Activated CD4-positive, alpha-beta T cell treated with anti-CD3 and anti-CD28 coated beads for 48 hours (primary cell): ENCODE data around the gene TRHDE.

Experiments
- DNase-seq: peaks from one replicate; pipeline ENCODE4 v3.0.0-alpha.2; 2020

TRHDE gene

GRCh38 chr12:72330784-72331183 is 58.6 kb downstream of the TRHDE start:
- no peak for DNase-seq

DNA sequence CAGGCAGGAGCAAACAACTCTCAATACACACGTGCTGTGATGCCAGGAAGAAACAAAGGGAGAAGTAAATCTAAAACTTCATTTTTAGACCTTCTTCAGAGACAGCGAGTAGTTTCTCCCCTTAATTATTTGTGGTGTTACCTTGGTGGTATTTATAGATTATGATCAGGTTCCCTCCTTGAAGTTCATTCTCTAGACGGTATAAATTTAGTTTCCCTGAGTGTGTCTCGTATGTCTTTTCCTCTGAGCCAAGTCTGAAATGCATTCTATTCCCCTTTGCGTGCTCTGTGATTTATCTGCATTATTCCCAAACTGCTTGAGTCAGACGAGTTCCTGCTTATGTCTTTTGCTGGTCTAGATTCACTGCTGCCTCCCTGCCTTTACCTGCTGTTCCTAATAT is 65.2 kb downstream of the TRHDE start:
- no peak for DNase-seq

- DNase-seq = no peak
Observed at GRCh38 chr12:72337946-72338345, 65.8 kb downstream of the TRHDE start.

- no peak for DNase-seq
Observed at GRCh38 chr12:72338437-72338836, 66.3 kb downstream of the TRHDE start.

DNA sequence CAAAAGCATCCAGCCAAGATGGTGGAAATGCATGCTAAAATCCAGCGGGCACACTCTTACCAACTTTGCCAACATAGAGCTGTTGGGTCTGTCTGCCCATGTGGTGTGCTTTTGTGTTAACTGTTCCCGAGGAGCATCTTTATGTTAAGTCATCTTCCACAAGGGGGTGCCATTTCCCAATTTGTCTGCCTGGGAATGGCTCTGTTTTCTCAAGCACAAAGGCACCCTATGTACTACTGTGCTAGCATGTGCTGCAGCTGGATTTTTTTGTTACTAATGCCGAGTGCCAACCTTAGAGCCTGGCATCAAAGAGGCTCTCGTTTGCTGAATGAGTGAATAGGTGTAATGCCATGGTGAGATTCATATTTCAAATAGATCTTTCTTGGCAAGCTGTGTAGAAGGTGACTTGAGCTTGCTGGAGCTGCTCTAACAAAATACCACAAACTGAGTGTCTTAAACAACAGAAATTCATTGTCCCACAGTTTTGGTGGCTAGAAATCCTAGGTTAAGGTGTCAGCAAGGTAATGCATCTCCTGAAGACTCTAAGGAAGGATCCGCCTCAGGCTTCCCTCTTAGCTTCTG is 74.3 kb downstream of the TRHDE start:
- peak; percentile 53 for DNase-seq

DNA sequence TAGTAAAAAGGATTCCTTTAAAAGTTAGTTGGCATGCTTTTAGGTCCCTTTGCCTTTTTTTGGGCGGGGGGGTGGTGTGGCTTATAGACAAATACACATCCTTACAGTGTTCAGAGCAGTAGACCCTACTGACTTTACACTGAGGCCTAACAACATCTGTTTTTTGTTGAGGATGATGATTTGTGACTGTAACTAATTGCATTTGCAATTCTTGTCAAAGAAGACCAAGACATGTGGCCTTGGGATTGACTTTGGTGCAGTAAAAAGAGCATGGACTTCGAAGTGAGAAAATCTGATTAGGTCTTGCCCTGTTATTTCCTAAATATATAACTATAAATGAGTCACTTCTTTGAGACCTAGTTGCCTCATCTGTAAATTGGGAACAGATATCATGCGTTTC is 77.3 kb downstream of the TRHDE start:
- no peak for DNase-seq

- DNase-seq = no peak
Observed at GRCh38 chr12:72359416-72359815, 87.2 kb downstream of the TRHDE start.

- no peak for DNase-seq
Observed at GRCh38 chr12:72365151-72365550, 93.0 kb downstream of the TRHDE start.

GRCh38 chr12:72366255-72366654 is 94.1 kb downstream of the TRHDE start:
- DNase-seq = no peak

GRCh38 chr12:72368298-72368697 is 96.1 kb downstream of the TRHDE start:
- no peak for DNase-seq

- DNase-seq = no peak
Observed at GRCh38 chr12:72368719-72369422, 96.7 kb downstream of the TRHDE start.

GRCh38 chr12:72369423-72369959 is 97.3 kb downstream of the TRHDE start:
- no peak for DNase-seq

DNA sequence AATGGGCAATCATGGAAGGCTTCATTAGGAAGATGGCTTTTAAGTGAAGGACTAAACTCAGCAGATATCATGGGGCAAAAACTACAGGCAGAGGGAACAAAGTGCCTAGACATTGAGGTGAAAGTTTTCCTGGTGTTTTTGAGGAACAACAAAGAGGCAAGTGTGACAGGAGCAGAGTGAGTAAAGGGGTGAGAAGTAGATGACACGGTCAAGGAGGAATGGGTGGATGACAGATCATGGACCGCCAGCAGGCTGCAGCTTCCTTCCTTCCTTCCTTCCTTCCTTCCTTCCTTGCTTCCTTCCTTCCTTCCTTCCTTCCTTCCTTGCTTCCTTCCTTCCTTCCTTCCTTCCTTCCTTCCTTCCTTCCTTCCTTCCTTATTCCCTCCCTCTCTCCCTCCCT is 108.3 kb downstream of the TRHDE start:
- DNase-seq = no peak

DNA sequence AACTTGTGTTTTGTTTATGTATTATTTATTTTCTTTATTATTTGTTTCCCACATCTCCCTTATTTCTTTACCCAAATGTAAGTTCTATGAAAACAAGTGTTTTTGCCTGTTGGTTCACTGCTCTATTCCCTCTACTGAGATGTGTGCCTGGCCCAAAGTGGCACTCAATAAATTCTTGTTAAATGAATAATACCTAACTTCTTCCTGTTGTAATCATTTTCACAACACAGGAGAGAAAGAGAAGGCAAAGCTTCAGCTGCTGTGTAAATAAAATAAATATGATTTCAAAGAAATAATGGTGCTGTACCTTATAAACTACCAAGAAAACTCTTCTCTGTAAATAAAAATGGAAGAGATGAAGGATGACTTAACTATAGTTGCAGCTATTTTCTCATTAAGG is 116.2 kb downstream of the TRHDE start:
- no peak for DNase-seq

DNA sequence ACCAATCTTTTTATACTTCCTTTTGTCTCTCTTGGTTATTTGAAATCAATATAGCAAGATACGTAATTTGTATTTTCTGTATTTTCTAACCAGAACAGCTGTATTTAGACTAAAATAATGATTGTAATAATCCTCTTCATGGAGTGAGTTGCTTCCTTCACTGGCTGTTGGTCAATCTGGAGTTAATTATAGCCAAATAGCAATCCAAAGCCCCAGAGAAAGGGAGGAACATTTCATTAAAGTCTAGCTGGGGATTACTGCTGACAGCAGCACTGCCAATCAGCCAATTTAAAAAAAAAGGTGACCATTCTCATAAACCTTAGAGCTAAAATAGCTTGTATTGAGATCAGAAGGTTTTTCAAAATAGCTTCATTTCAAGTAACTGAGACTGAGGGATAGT is 118.0 kb downstream of the TRHDE start:
- no peak for DNase-seq

GRCh38 chr12:72406111-72406510 is 133.9 kb downstream of the TRHDE start:
- DNase-seq = no peak

- no peak for DNase-seq
Observed at GRCh38 chr12:72432037-72432604, 160.0 kb downstream of the TRHDE start.

DNA sequence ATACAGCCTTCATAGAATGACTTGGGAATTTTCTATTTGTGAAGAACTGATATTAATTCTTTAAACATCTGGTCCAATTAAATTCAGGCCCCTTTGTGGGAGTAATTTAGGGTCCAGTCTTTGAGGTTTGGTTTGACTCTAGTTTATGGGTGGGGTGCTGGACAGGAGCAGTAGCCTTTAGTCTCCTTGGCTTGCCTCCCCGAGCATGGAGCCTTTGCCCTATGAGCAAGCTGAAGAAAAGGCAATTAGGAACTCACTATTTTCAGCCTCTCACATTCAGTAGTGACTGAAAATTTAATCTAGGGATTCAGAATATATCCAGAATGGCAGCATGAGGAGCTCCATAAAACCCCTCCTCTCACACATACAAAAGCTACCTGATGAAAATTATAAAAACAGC is 161.1 kb downstream of the TRHDE start:
- no peak for DNase-seq

DNA sequence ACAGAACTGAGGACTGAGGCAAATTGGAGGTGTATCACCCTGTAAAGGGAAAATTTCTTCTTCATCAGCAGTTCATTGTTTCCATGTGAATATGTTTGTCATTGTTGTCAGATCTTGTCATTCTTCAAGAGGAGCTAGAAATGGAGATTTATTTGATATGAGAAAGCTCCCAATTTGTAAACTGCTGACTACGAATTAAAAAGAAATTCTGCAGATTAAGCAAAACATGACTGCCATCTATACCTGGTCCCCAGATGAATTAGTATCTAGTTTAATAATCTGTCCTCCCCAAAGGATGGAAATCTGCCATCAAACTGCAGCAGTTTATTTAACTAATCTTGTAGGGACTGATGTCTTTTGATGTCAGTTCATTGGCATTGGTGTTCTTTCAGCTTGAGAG is 162.8 kb downstream of the TRHDE start:
- DNase-seq = no peak

- DNase-seq = no peak
Observed at GRCh38 chr12:72442217-72442616, 170.0 kb downstream of the TRHDE start.

DNA sequence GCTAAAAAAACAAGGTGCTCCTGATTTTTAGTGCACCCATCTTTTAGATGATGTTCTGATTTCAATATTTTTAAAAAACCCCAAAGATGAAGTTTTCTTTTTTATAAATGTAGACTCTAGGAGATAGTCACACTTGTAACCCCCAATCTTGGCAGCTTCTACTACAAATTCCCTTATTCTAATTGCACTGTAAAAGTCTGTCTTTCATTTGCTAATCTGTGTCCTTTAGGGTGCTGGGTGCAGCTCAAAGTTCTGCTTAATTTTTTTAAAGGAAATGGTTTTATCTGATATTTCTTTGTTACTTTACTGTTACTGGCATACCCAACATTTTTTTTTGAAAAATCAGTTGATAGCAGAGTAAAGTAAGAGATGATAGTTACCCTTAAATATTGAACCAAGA is 172.0 kb downstream of the TRHDE start:
- no peak for DNase-seq

DNA sequence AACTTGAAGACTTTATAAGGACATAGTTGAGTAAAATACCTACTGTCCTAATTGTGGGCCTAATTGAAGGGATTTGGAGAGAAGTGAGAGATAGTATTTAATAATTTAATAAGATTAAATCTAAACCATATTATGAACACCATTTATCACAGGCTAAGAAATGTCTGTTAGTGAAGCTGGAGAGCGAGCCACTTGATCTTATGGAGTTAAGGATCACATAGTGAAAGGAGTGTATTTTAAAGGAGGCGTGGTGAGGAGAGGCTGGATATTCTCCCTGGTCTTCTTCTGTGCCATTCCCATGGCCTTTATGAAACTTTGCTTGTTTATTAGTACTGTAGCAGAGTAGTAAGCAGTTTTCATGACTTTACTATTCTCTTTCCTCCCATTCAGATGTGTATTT is 172.4 kb downstream of the TRHDE start:
- DNase-seq = no peak

DNA sequence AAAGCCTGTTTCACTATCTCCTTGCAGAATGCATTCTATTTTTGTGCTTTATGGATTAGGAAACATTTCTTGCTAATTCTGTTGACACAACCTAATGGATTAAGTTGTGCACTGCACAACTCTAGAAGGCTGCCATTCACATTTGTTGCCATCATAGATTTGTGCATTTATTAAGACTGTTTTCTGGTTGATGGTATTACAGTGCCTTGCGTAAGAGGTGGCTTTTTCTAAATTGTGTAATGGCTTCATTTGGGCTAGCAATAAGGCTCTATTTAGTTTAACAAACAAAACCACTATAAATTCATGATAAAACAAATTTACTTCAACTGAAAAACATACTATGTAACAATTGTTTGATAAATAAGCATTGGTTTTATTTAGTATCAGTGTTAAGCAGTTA is 175.9 kb downstream of the TRHDE start:
- DNase-seq = no peak

DNA sequence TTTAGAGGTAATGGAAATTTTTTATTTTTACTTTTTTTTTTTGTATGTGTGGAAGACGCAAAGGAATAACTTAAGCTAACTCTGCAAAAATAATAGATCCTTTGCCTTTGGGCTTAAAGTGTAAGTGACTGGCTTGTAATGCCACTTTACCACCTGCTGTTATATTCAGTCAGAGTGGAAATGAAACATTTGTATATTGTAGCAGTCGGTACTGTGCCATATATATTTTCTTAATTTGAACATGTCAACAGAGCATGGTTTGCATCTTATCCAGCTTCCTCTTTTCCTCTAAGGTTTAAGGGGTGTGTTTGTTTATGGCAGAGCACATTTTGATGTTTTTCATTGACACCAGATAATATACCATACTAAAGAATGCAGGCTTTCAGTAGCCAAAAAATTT is 176.6 kb downstream of the TRHDE start:
- DNase-seq = no peak

- DNase-seq = no peak
Observed at GRCh38 chr12:72453066-72453465, 180.9 kb downstream of the TRHDE start.
